ENCODE measurements around the gene OSGIN1.
A peak's percentile ranks its signal among the peaks of the same experiment; 100 is the strongest.
"Not testable (repeated sequence)": the region's sequence is repeated elsewhere in the genome, so short reads cannot be mapped to it uniquely, and the experiment has no call there.

The OSGIN1 gene

GRCh38 chr16:83942074-83942473, 11.0 kb upstream of the OSGIN1 start:
- no peak for DNase-seq

GRCh38 chr16:83942815-83943515, 10.1 kb upstream of the OSGIN1 start:
- no peak for DNase-seq

- no peak for DNase-seq
Observed at GRCh38 chr16:83943516-83944050, 9.5 kb upstream of the OSGIN1 start.

- DNase-seq, result no peak
Observed at GRCh38 chr16:83945587-83945986, 7.5 kb upstream of the OSGIN1 start.

GRCh38 chr16:83946154-83946780, 6.8 kb upstream of the OSGIN1 start:
- DNase-seq, result no peak

- no peak for DNase-seq
Observed at GRCh38 chr16:83946781-83947566, 6.1 kb upstream of the OSGIN1 start.

GRCh38 chr16:83947642-83948234, 5.3 kb upstream of the OSGIN1 start:
- no peak for DNase-seq

GRCh38 chr16:83948914-83949723, 3.9 kb upstream of the OSGIN1 start:
- DNase-seq, result no peak

GRCh38 chr16:83949724-83950001, 3.4 kb upstream of the OSGIN1 start:
- DNase-seq, result no peak

- not testable (repeated sequence) for DNase-seq
Observed at GRCh38 chr16:83950862-83951399, 2.1 kb upstream of the OSGIN1 start.

GRCh38 chr16:83951544-83951943, 1.5 kb upstream of the OSGIN1 start:
- no peak for DNase-seq

- DNase-seq, result no peak
Observed at GRCh38 chr16:83952587-83952939, 477 bp upstream of the OSGIN1 start.

GRCh38 chr16:83953796-83954576, 946 bp downstream of the OSGIN1 start:
- DNase-seq, result no peak

GRCh38 chr16:83954577-83955016, 1.6 kb downstream of the OSGIN1 start:
- DNase-seq, result no peak

GRCh38 chr16:83955218-83956130, 2.4 kb downstream of the OSGIN1 start:
- DNase-seq, result no peak

GRCh38 chr16:83956336-83957289, 3.6 kb downstream of the OSGIN1 start:
- peak; percentile 71 for DNase-seq

- no peak for DNase-seq
Observed at GRCh38 chr16:83957296-83957855, 4.3 kb downstream of the OSGIN1 start.

GRCh38 chr16:83958137-83958845, 5.3 kb downstream of the OSGIN1 start:
- DNase-seq, result no peak

All from activated CD8-positive, alpha-beta memory T cell treated with anti-CD3 and anti-CD28 coated beads, Interleukin-2, amount 50 U/mL, for 4 hours (primary cell).